Measurements from ENCODE around the gene SORBS1.
"Not testable (repeated sequence)": the region's sequence is repeated elsewhere in the genome, so short reads cannot be mapped to it uniquely, and the experiment has no call there.

Gene SORBS1

GRCh38 chr10:95356190-95356955 lies 204.8 kb downstream of the SORBS1 start:
- DNase-seq (ENCODE audit: extremely low read depth in 1 of 2, low read depth in 1 of 2): no peak

- no peak for DNase-seq (ENCODE audit: extremely low read depth in 1 of 2, low read depth in 1 of 2)
Observed at GRCh38 chr10:95355301-95355700, 205.9 kb downstream of the SORBS1 start.

GRCh38 chr10:95354110-95354509 lies 207.1 kb downstream of the SORBS1 start:
- DNase-seq (ENCODE audit: extremely low read depth in 1 of 2, low read depth in 1 of 2): no peak

- DNase-seq (ENCODE audit: extremely low read depth in 1 of 2, low read depth in 1 of 2): no peak
Observed at GRCh38 chr10:95353123-95353522, 208.0 kb downstream of the SORBS1 start.

- no peak for DNase-seq (ENCODE audit: extremely low read depth in 1 of 2, low read depth in 1 of 2)
Observed at GRCh38 chr10:95352684-95353083, 208.5 kb downstream of the SORBS1 start.

- no peak for DNase-seq (ENCODE audit: extremely low read depth in 1 of 2, low read depth in 1 of 2)
Observed at GRCh38 chr10:95350830-95351228, 210.3 kb downstream of the SORBS1 start.

- DNase-seq (ENCODE audit: extremely low read depth in 1 of 2, low read depth in 1 of 2): no peak
Observed at GRCh38 chr10:95350219-95350829, 210.8 kb downstream of the SORBS1 start.

- not testable (repeated sequence) for DNase-seq (ENCODE audit: extremely low read depth in 1 of 2, low read depth in 1 of 2)
Observed at GRCh38 chr10:95347402-95347766, 213.8 kb downstream of the SORBS1 start.

GRCh38 chr10:95346715-95347401 lies 214.3 kb downstream of the SORBS1 start:
- DNase-seq (ENCODE audit: extremely low read depth in 1 of 2, low read depth in 1 of 2): no peak

GRCh38 chr10:95343573-95343972 lies 217.6 kb downstream of the SORBS1 start:
- DNase-seq (ENCODE audit: extremely low read depth in 1 of 2, low read depth in 1 of 2): no peak

- DNase-seq (ENCODE audit: extremely low read depth in 1 of 2, low read depth in 1 of 2): no peak
Observed at GRCh38 chr10:95341716-95342130, 219.4 kb downstream of the SORBS1 start.

GRCh38 chr10:95339863-95340262 lies 221.3 kb downstream of the SORBS1 start:
- DNase-seq (ENCODE audit: extremely low read depth in 1 of 2, low read depth in 1 of 2): no peak

GRCh38 chr10:95337423-95338160 lies 223.6 kb downstream of the SORBS1 start:
- no peak for DNase-seq (ENCODE audit: extremely low read depth in 1 of 2, low read depth in 1 of 2)

GRCh38 chr10:95336702-95337101 lies 224.5 kb downstream of the SORBS1 start:
- DNase-seq (ENCODE audit: extremely low read depth in 1 of 2, low read depth in 1 of 2): no peak

GRCh38 chr10:95335933-95336699 lies 225.1 kb downstream of the SORBS1 start:
- no peak for DNase-seq (ENCODE audit: extremely low read depth in 1 of 2, low read depth in 1 of 2)

- DNase-seq (ENCODE audit: extremely low read depth in 1 of 2, low read depth in 1 of 2): no peak
Observed at GRCh38 chr10:95334805-95335144, 226.4 kb downstream of the SORBS1 start.

GRCh38 chr10:95333997-95334804 lies 227.0 kb downstream of the SORBS1 start:
- no peak for DNase-seq (ENCODE audit: extremely low read depth in 1 of 2, low read depth in 1 of 2)

- no peak for DNase-seq (ENCODE audit: extremely low read depth in 1 of 2, low read depth in 1 of 2)
Observed at GRCh38 chr10:95332666-95333249, 228.4 kb downstream of the SORBS1 start.

GRCh38 chr10:95331596-95332130 lies 229.5 kb downstream of the SORBS1 start:
- DNase-seq (ENCODE audit: extremely low read depth in 1 of 2, low read depth in 1 of 2): no peak
